ENCODE measurements around the gene ABCC5. TPM values are rescaled to one million over a fixed set of nuclear protein-coding genes. Genes with fewer than 3 reads are reported as not detected.

Gene ABCC5
- total and polyA plus RNA-seq, 8 donors = 2.8 to 25.9 (median 8.4) TPM

GRCh38 chr3:183944775-183945174 lies 72.9 kb downstream of the ABCC5 start:
- intact Hi-C loops (cut with DNase I) = no loop called here
- no peaks in the 10 kb centered on the region for H3K27me3 ChIP-seq
- H3K9me3 ChIP-seq = no peaks in the 10 kb centered on the region
- ATAC-seq (no peak), FAIRE-seq (no peak), DNase-seq (no peak)
- H3K36me3 ChIP-seq = no peaks in the 10 kb centered on the region
- no peak for TF ChIP-seq CTCF (IDR thresholded peaks at IDR 0.05)
- H3K4me1 ChIP-seq = no peaks in the 10 kb centered on the region
- H3K4me3 ChIP-seq = no peak overlapping the region
- no peak overlapping the region for H3K27ac ChIP-seq
- 85 to 90% methylated on average over 5 of the region's 5 CpGs for WGBS, 2 donors

GRCh38 chr3:183943739-183944138 lies 73.9 kb downstream of the ABCC5 start:
- Histone ChIP-seq H3K4me1 (no peaks in the 10 kb centered on the region), H3K4me3 (no peak overlapping the region), H3K27me3 (no peaks in the 10 kb centered on the region), H3K9me3 (no peaks in the 10 kb centered on the region), H3K36me3 (no peaks in the 10 kb centered on the region), H3K27ac (no peak overlapping the region)
- DNase-seq (no peak), ATAC-seq (no peak), FAIRE-seq (no peak)
- TF ChIP-seq CTCF (IDR thresholded peaks at IDR 0.05) = no peak
- 92 to 97% methylated on average over 6 of the region's 6 CpGs for WGBS, 2 donors
- intact Hi-C loops (cut with DNase I) = no loop called here

GRCh38 chr3:183941216-183941615 lies 76.5 kb downstream of the ABCC5 start:
- Histone ChIP-seq H3K36me3 (peaks cover 0 to 4% (median 0%) of the 10 kb centered on the region in 3 donors), H3K4me1 (no peaks in the 10 kb centered on the region), H3K27ac (no peak overlapping the region), H3K4me3 (no peak overlapping the region), H3K9me3 (no peaks in the 10 kb centered on the region), H3K27me3 (no peaks in the 10 kb centered on the region)
- no peak for TF ChIP-seq CTCF (IDR thresholded peaks at IDR 0.05)
- ATAC-seq (no peak), FAIRE-seq (no peak), DNase-seq (no peak)
- 75 to 77% methylated on average over 2 of the region's 2 CpGs for WGBS, 2 donors
- intact Hi-C loops (cut with DNase I) = no loop called here

GRCh38 chr3:183937601-183938286 lies 79.9 kb downstream of the ABCC5 start:
- WGBS, 2 donors = 91 to 95% methylated on average over 10 of the region's 10 CpGs
- Histone ChIP-seq H3K36me3 (peaks cover 0 to 4% (median 0%) of the 10 kb centered on the region in 3 donors), H3K4me1 (no peaks in the 10 kb centered on the region), H3K27ac (no peak overlapping the region), H3K9me3 (no peaks in the 10 kb centered on the region), H3K4me3 (no peak overlapping the region), H3K27me3 (no peaks in the 10 kb centered on the region)
- TF ChIP-seq CTCF (IDR thresholded peaks at IDR 0.05) = no peak
- FAIRE-seq (no peak), ATAC-seq (no peak), DNase-seq (no peak)
- intact Hi-C loops (cut with DNase I) = no loop called here

- FAIRE-seq (no peak), DNase-seq (no peak), ATAC-seq (no peak)
- H3K4me1 ChIP-seq = no peaks in the 10 kb centered on the region
- no peaks in the 10 kb centered on the region for H3K9me3 ChIP-seq
- peaks cover 0 to 4% (median 0%) of the 10 kb centered on the region in 3 donors for H3K36me3 ChIP-seq
- no peak for TF ChIP-seq CTCF (IDR thresholded peaks at IDR 0.05)
- H3K27me3 ChIP-seq = no peaks in the 10 kb centered on the region
- H3K4me3 ChIP-seq = no peak overlapping the region
- WGBS, 2 donors = 87 to 89% methylated on average over 3 of the region's 3 CpGs
- H3K27ac ChIP-seq = no peak overlapping the region
- intact Hi-C loops (cut with DNase I) = no loop called here
Observed at GRCh38 chr3:183933160-183933559, 84.5 kb downstream of the ABCC5 start.
